Measurements from ENCODE around the gene MYH8.

Gene MYH8

GRCh38 chr17:10439816-10440215 is 18.1 kb upstream of the MYH8 start:
- no peak overlapping the region for H3K27ac ChIP-seq
- no peak for TF ChIP-seq CTCF (conservative IDR thresholded peaks at IDR 0.05)

GRCh38 chr17:10435096-10435495 is 13.3 kb upstream of the MYH8 start:
- no peak for TF ChIP-seq CTCF (conservative IDR thresholded peaks at IDR 0.05)
- no peak overlapping the region for H3K27ac ChIP-seq

- no peak for TF ChIP-seq CTCF (conservative IDR thresholded peaks at IDR 0.05)
These were observed 7.8 kb upstream of the MYH8 start for GRCh38 chr17:10429421-10430045.

GRCh38 chr17:10428781-10429180 is 7.0 kb upstream of the MYH8 start:
- no peak overlapping the region for H3K27ac ChIP-seq
- no peak for TF ChIP-seq CTCF (conservative IDR thresholded peaks at IDR 0.05)

More at GRCh38 chr17:10429421-10430045, 7.8 kb upstream of the MYH8 start:
- no peak overlapping the region for H3K27ac ChIP-seq

GRCh38 chr17:10421211-10421610 is 539 bp downstream of the MYH8 start:
- no peak for TF ChIP-seq CTCF (conservative IDR thresholded peaks at IDR 0.05)
- H3K27ac ChIP-seq: no peak overlapping the region

GRCh38 chr17:10420811-10421210 is 939 bp downstream of the MYH8 start:
- no peak overlapping the region for H3K27ac ChIP-seq
- no peak for TF ChIP-seq CTCF (conservative IDR thresholded peaks at IDR 0.05)

- TF ChIP-seq CTCF (conservative IDR thresholded peaks at IDR 0.05): no peak
- no peak overlapping the region for H3K27ac ChIP-seq
These were observed 4.3 kb downstream of the MYH8 start for GRCh38 chr17:10417431-10417830.

Data from VCaP (cell line).